ENCODE data around the gene UBXN10.

DNA sequence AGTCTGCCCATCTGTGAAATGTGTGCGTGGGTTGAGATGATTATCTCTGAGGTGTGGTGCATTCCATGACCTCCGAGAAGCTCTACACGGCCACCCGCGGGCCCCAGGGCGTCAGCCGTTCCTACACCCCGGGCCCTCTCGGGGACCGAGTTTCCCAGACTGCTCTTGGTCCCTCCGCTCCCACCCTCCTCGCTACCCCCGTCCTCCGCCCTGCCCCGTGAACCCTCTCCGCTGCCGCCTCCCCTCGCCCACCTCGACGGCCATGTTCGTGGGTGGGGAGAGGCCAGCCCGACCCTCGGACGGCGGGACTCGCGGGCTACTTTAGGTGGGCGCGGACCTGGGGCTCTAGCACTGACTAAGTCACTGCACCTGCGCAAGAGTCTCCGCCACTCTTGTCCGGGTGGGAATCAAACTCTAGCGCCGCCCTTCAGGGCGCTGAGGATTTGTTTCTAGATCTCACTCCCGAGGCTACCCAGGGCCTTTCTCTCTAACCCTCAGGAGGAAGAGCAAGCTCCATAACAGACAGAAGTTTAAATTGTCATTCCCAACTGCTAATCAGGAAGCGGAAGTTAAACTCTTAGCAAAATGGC lies 57.1 kb downstream of the UBXN10 start:
- TF ChIP-seq POLR2A (IDR thresholded peaks at IDR 0.05; ENCODE audit: low read depth, low read length) (no peak), TAF1 (IDR thresholded peaks at IDR 0.05; ENCODE audit: borderline replicate concordance, low read depth, low read length) (no peak), POLR2AphosphoS5 (IDR thresholded peaks at IDR 0.05; ENCODE audit: low read depth, low read length) (no peak)

Data from GM12892 (cell line).